Erythroblast (primary cell): ENCODE data around the gene NRIP2.

ENCODE experiments used
- GATA1 ChIP-seq: IDR thresholded peaks from 2 replicates; pipeline ENCODE4 v1.6.1; 2011; ENCODE audit warnings: low read depth, mild to moderate bottlenecking, control low read depth, low read length, moderate library complexity
- POLR2A ChIP-seq: IDR thresholded peaks from 2 replicates; pipeline ENCODE4 v1.6.1; 2011; ENCODE audit warnings: mild to moderate bottlenecking, low read length

GRCh38 chr12:2860170-2860569 lies 25.3 kb upstream of the NRIP2 start:
- TF ChIP-seq POLR2A (no peak), GATA1 (no peak)
